Testis (tissue), 3 donors: ENCODE data around the gene PPFIA4. TPM values are rescaled to one million over a fixed set of nuclear protein-coding genes. Genes with fewer than 3 reads are reported as not detected.

Experiments used
- DNase-seq: peaks from one replicate; pipeline ENCODE4 v3.0.0-alpha.2; 2019
- H3K27ac ChIP-seq, 2 donors: fragments of 200-600 bp; sonication (generic); one replicate each; pipeline ENCODE4 v1.5.1; 2019
- H3K27me3 ChIP-seq: fragments of 200-600 bp; sonication (generic); one replicate; pipeline ENCODE4 v1.5.1; 2019
- H3K36me3 ChIP-seq: fragments of 200-600 bp; sonication (generic); one replicate; pipeline ENCODE4 v1.5.1; 2017; ENCODE audit warnings: low read depth; ENCODE audit errors: missing control alignments
- H3K4me1 ChIP-seq: fragments of 200-600 bp; sonication (generic); one replicate; pipeline ENCODE4 v1.5.1; 2019
- H3K4me3 ChIP-seq, 2 donors: fragments of 200-600 bp; sonication (generic); one replicate each; pipeline ENCODE4 v1.5.1; 2017 to 2019
- H3K9me3 ChIP-seq: fragments of 200-600 bp; sonication (generic); one replicate; pipeline ENCODE4 v1.5.1; 2017
- CTCF ChIP-seq, 3 experiments: fragments of 450-650 bp in 2 of 3; fragments of 200-600 bp in 1 of 3; sonication (generic) in 1 of 3; IDR thresholded peaks; one replicate each; pipeline ENCODE4 v1.5.1; 2016 to 2019; ENCODE audit warnings: antibody characterized with exemption in 3 of 3, mild to moderate bottlenecking in 2 of 3, moderate library complexity in 1 of 3
- POLR2A ChIP-seq: fragments of 450-650 bp; IDR thresholded peaks from one replicate; pipeline ENCODE4 v1.6.1; 2017; ENCODE audit warnings: antibody characterized with exemption, mild to moderate bottlenecking, moderate library complexity
- WGBS, 2 donors: methylation state at CpG; one replicate each; pipeline ENCODE4 v1.1.5; 2018; 5-methylcytosine and 5-hydroxymethylcytosine counted together
- intact Hi-C: fragments of 100-400 bp; cut with DNase I; formaldehyde crosslinking; loops from one replicate; pipeline ENCODE4 v1.15.1; 2023; ENCODE audit warnings: low total_unique reads
- polyA plus RNA-seq: library from polyadenylated mRNA; stranded (reverse); fragments of 350-450 nt; fragmentation: Illumina TruSeq; extraction: RNeasy Lipid Tissue Mini Kit (QIAGEN cat#74804); gene quantifications from one replicate; pipeline ENCODE4 v1.2.3, GENCODE V29; 2014; ENCODE audit warnings: low read depth, low replicate concordance; ENCODE audit not compliant: insufficient read depth
- total RNA-seq, 2 donors: library from RNA; depleted of rRNA; stranded (reverse); fragments of >200 nt; gene quantifications; one replicate each; pipeline ENCODE4 v1.2.3, GENCODE V29; 2016

Gene PPFIA4
- total and polyA plus RNA-seq, 3 donors from 2014 or later = 6.6 to 33.1 (median 27.2) TPM

GRCh38 chr1:203080456-203080855 is 54.2 kb downstream of the PPFIA4 start:
- intact Hi-C loops = no loop called here
- Histone ChIP-seq H3K4me1 (no peaks in the 10 kb centered on the region), H3K36me3 (no peaks in the 10 kb centered on the region), H3K9me3 (no peaks in the 10 kb centered on the region), H3K4me3 (no peak overlapping the region), H3K27me3 (no peaks in the 10 kb centered on the region), H3K27ac (no peak overlapping the region)
- WGBS, 2 donors = 92 to 95% methylated on average over 5 of the region's 5 CpGs
- no peak for DNase-seq
- TF ChIP-seq CTCF (IDR thresholded peaks at IDR 0.05) (no peak), POLR2A (no peak)

GRCh38 chr1:203081465-203082230 is 55.4 kb downstream of the PPFIA4 start:
- intact Hi-C loops = no loop called here
- Histone ChIP-seq H3K36me3 (no peaks in the 10 kb centered on the region), H3K4me1 (no peaks in the 10 kb centered on the region), H3K27ac (no peak overlapping the region), H3K27me3 (no peaks in the 10 kb centered on the region), H3K9me3 (no peaks in the 10 kb centered on the region), H3K4me3 (no peak overlapping the region)
- DNase-seq = no peak
- no peak for TF ChIP-seq POLR2A
- no peak for TF ChIP-seq CTCF (IDR thresholded peaks at IDR 0.05)
- WGBS, 2 donors = 65 to 67% methylated on average over 8 to 9 of the region's 9 CpGs

- Histone ChIP-seq H3K27me3 (no peaks in the 10 kb centered on the region), H3K4me1 (no peaks in the 10 kb centered on the region), H3K9me3 (no peaks in the 10 kb centered on the region), H3K4me3 (no peak overlapping the region), H3K36me3 (no peaks in the 10 kb centered on the region), H3K27ac (no peak overlapping the region)
- intact Hi-C loops = no loop called here
- no peak for TF ChIP-seq POLR2A
- 67 to 73% methylated on average over 3 of the region's 3 CpGs for WGBS, 2 donors
- DNase-seq = no peak
Measured at GRCh38 chr1:203082231-203082505, 55.9 kb downstream of the PPFIA4 start.

DNA sequence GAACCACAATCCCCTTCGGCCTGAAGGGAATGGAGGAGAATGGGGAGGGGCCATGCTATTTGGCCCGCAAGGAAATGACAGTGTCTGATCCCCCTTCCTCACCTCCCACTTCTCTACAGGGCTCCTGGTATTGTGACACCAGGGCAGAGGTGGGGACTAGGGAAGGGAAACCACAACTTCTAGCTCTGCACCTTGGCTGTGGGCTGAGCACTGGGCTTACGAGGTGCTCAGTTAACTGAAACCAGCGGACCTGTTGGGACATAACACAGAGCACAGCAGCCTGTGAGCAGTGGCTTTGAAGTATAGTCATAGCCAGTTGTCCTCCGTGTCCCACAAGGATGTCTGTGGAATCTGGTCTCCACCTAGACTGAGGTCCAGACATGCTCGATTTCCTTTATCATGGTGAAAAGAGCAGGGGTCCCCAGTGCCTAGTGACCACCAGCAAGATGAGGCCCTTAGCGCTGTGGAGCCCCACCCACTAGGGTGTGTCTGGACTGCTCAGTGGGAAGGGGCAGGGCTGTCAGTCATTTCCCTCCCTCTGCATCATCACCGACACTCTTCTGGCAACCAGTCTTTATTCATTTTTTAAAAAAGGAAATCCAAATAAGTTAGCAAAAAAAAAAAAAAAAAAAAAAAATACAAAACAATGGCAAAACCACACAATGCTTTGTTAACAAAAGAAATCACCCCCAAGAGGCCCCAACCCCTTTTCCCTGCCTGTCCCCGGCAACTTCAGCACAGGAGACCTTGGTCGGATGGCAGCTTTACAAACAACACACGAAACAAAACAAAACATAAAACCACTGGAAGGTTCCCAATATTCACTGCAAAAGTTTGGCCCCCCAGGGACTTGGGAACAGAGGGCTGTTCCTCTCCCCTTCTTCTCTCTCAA is 56.5 kb downstream of the PPFIA4 start:
- no peaks in the 10 kb centered on the region for H3K27me3 ChIP-seq
- TF ChIP-seq CTCF (IDR thresholded peaks at IDR 0.05) = no peak
- no peak for TF ChIP-seq POLR2A
- no peak overlapping the region for H3K27ac ChIP-seq
- H3K4me3 ChIP-seq = no peak overlapping the region
- WGBS, 2 donors = 66 to 72% methylated on average over 10 to 11 of the region's 11 CpGs
- H3K4me1 ChIP-seq = no peaks in the 10 kb centered on the region
- H3K36me3 ChIP-seq = no peaks in the 10 kb centered on the region
- no peak for DNase-seq
- H3K9me3 ChIP-seq = no peaks in the 10 kb centered on the region
- intact Hi-C loops = no loop called here

GRCh38 chr1:203083463-203083921 is 57.2 kb downstream of the PPFIA4 start:
- H3K36me3 ChIP-seq = no peaks in the 10 kb centered on the region
- no peak for DNase-seq
- TF ChIP-seq POLR2A = no peak
- no peak for TF ChIP-seq CTCF (IDR thresholded peaks at IDR 0.05)
- H3K27me3 ChIP-seq = no peaks in the 10 kb centered on the region
- H3K9me3 ChIP-seq = no peaks in the 10 kb centered on the region
- intact Hi-C loops = no loop called here
- WGBS, 2 donors = 75 to 83% methylated on average over 11 of the region's 11 CpGs
- H3K4me3 ChIP-seq = no peak overlapping the region
- H3K4me1 ChIP-seq = no peaks in the 10 kb centered on the region
- H3K27ac ChIP-seq = no peak overlapping the region
